Measurements from ENCODE around the gene APH1B.

The APH1B gene

DNA sequence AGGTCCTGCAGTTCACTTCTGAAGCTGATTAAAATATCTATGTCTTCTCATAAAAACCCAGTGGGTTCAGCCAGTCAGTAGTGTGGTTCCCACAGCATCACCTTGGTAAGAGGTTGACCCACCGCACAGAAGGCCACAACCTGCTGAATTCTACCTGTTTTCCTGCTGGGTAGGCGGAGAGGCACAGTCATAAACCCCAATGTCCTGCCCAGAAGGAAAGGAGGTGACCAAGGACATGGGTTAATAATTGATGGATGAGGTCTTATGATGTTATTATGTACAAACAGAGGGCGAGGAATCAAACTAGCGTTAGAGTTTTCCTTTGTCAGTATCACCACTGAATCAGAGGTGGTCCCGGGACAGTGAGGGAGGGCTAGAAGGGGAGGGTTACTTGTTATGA, 76.5 kb downstream of the APH1B start:
- no peak overlapping the region for H3K4me3 ChIP-seq (ENCODE audit: low read depth, low read length)
- no peak for DNase-seq (ENCODE audit: low read depth)
- TF ChIP-seq, protein P1, sequence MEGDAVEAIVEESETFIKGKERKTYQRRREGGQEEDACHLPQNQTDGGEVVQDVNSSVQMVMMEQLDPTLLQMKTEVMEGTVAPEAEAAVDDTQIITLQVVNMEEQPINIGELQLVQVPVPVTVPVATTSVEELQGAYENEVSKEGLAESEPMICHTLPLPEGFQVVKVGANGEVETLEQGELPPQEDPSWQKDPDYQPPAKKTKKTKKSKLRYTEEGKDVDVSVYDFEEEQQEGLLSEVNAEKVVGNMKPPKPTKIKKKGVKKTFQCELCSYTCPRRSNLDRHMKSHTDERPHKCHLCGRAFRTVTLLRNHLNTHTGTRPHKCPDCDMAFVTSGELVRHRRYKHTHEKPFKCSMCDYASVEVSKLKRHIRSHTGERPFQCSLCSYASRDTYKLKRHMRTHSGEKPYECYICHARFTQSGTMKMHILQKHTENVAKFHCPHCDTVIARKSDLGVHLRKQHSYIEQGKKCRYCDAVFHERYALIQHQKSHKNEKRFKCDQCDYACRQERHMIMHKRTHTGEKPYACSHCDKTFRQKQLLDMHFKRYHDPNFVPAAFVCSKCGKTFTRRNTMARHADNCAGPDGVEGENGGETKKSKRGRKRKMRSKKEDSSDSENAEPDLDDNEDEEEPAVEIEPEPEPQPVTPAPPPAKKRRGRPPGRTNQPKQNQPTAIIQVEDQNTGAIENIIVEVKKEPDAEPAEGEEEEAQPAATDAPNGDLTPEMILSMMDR (IDR thresholded peaks at IDR 0.05; ENCODE audit: control insufficient read depth, extremely low read depth, insufficient read depth), result no peak

DNA sequence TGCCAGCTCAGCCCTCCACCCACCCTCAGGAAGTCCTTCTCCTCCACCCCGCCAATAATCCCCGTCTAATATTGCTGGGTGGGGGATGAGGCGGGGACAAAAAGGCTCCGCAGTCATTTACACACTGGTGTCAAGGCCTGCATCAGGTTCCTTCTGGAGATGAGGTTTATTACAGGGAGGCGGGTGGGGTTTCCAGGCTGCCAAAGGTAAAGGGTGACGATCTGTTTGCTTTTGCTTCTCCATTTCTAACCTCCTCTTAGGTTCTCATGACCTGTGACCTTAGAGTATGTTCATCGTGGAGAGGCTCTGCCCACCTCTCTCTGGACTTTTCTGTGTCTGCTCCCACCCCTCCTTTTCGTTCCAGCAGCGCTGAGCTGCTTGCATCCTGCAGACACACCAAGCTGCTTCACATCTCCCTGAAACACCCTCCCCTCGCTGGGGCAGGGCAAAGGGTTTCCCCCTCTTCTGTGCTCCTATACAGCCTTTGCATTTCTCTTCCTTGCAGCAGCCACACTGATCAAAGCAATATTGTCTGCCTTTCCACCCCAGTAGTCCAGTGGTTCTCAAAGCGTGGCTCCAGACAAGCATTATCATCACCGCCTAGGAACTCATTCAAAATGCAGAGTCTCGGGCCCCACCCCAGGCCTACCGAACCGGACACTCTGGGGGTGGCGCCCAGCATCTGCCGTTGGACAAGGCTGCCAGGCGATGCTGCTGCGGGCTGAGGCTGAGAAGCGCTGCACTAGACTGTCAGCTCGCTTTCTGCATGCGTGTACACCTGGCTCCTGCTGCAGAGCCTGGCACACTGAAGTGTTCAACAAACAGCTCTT, 77.6 kb downstream of the APH1B start:
- H3K4me3 ChIP-seq (ENCODE audit: low read depth, low read length), result no peak overlapping the region
- DNase-seq (ENCODE audit: low read depth), result no peak
- TF ChIP-seq, protein P1 (IDR thresholded peaks at IDR 0.05; ENCODE audit: control insufficient read depth, extremely low read depth, insufficient read depth), result no peak

DNA sequence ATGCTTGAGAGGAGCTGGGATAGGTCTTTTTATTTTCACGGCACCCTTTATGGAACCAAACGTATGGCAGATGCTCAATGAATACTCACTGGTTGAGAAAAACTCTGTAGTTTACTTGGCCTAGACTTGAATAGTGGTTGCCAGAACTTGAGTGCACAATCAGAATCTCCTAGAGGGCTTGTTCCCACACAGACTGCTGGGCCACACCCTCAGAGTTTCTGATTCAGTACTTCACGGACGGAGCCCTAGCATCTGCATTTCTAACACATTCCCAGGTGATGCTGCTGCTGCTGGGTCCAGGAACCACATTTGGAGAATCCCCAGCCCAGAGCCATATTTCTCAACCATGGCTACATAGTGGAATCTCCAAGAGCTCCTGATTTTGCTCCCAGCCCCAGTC, 79.7 kb downstream of the APH1B start:
- no peak overlapping the region for H3K4me3 ChIP-seq (ENCODE audit: low read depth, low read length)
- no peak for DNase-seq (ENCODE audit: low read depth)
- TF ChIP-seq, protein P1 (IDR thresholded peaks at IDR 0.05; ENCODE audit: control insufficient read depth, extremely low read depth, insufficient read depth), result no peak

DNA sequence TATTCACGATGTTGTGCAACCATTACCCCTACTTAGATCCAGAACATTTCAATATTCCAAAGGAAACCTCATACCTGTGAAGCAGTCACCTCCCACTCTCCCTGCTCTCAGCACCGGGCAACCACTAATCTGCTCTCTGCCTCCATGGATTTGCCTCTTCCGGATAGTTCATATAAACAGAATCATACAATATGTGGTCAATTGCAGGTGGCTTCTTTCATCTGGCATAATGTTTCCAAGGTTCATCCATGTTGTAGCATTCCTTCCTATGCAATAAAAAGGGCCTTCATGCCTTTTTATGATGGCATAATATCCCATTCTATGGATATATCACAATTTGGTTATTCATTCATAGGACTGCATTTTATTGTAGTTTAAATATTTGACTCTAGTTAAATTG, 80.3 kb downstream of the APH1B start:
- TF ChIP-seq, protein P1 (IDR thresholded peaks at IDR 0.05; ENCODE audit: control insufficient read depth, extremely low read depth, insufficient read depth), result no peak
- DNase-seq (ENCODE audit: low read depth), result no peak

DNA sequence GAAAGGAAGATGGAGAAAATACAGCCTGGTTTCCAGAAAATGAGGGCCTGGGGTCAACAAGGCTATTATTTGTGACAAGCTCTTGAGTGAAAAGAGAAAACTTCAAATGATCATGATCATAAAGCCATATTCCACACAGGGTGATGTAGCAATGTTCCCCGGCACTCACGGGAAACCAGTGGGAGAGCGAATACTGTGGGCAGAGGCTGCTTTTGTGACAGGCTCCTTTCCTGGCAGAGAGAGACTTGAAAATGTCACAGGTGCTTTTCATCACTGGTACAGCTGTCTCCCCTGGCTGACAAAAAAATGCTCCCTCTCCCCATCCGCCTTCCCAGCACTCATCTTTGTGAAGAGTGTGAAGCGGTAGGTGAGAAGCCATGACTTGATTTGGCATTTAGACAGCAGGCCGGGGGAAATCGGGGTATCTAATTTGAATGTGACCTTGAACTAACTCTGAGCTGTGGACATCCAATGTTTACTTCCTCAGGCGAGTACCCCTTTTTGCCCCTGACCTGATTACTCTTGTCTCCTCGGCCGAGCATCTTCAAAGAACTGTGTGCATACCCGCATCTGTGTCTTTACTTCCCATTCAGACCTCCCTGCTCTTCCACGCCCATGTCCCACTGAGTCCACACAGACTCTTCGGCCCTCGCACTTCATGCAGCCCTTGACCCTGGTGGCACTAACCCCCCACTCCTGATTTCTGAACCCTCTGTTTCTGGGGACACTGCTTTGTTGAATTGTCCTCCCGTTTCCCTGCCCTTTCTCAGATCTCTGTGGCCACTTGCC, 81.0 kb downstream of the APH1B start:
- TF ChIP-seq, protein P1 (IDR thresholded peaks at IDR 0.05; ENCODE audit: control insufficient read depth, extremely low read depth, insufficient read depth), result no peak
- no peak for DNase-seq (ENCODE audit: low read depth)
- no peak overlapping the region for H3K4me3 ChIP-seq (ENCODE audit: low read depth, low read length)

More for the DNA sequence above, 80.3 kb downstream of the APH1B start:
- H3K4me3 ChIP-seq (ENCODE audit: low read depth, low read length), result no peak overlapping the region

Measured in LNCaP clone FGC (cell line).